Activated CD4-positive, alpha-beta T cell treated with anti-CD3 and anti-CD28 coated beads for 1 hour (primary cell): ENCODE measurements around the gene DAG1.

Source experiments
- DNase-seq: peaks from one replicate; pipeline ENCODE4 v3.0.0-alpha.2; 2020

Gene DAG1

GRCh38 chr3:49519296-49519695, 49.2 kb downstream of the DAG1 start:
- DNase-seq = no peak

- no peak for DNase-seq
These were observed 49.9 kb downstream of the DAG1 start for GRCh38 chr3:49519916-49520385.

- DNase-seq = no peak
These were observed 54.0 kb downstream of the DAG1 start for GRCh38 chr3:49523756-49524747.

GRCh38 chr3:49529567-49529966, 59.5 kb downstream of the DAG1 start:
- no peak for DNase-seq

- DNase-seq = no peak
These were observed 60.2 kb downstream of the DAG1 start for GRCh38 chr3:49530231-49530630.

GRCh38 chr3:49530701-49531100, 60.6 kb downstream of the DAG1 start:
- no peak for DNase-seq

GRCh38 chr3:49531218-49531617, 61.2 kb downstream of the DAG1 start:
- no peak for DNase-seq

- DNase-seq = no peak
These were observed 61.6 kb downstream of the DAG1 start for GRCh38 chr3:49531715-49532114.

- no peak for DNase-seq
These were observed 63.0 kb downstream of the DAG1 start for GRCh38 chr3:49533031-49533430.

- DNase-seq = no peak
These were observed 63.9 kb downstream of the DAG1 start for GRCh38 chr3:49533786-49534519.

GRCh38 chr3:49534581-49535441, 64.7 kb downstream of the DAG1 start:
- DNase-seq = no peak

GRCh38 chr3:49535971-49536874, 66.2 kb downstream of the DAG1 start:
- DNase-seq = no peak

- no peak for DNase-seq
These were observed 66.9 kb downstream of the DAG1 start for GRCh38 chr3:49536875-49537533.

GRCh38 chr3:49539659-49540560, 69.8 kb downstream of the DAG1 start:
- DNase-seq = peak; percentile 88

GRCh38 chr3:49552087-49552486, 82.0 kb downstream of the DAG1 start:
- DNase-seq = no peak

GRCh38 chr3:49553324-49553691, 83.2 kb downstream of the DAG1 start:
- DNase-seq = no peak

- peak; percentile 80 for DNase-seq
These were observed 83.9 kb downstream of the DAG1 start, which contains the start of gene BSN for GRCh38 chr3:49553692-49554632. Gene BSN (plus strand): TSS chr3:49554477. CDS start chr3:49554603, 126 bp downstream.

GRCh38 chr3:49554633-49555265, 84.7 kb downstream of the DAG1 start:
- DNase-seq = no peak
